ENCODE data around the gene MT1A.

MT1A gene

GRCh38 chr16:56651586-56651985, 13.1 kb downstream of the MT1A start, which contains the start of gene MT1B:
Gene MT1B (plus strand): TSS chr16:56651886. CDS start chr16:56651954, 68 bp downstream.
- DNase-seq (ENCODE audit: low spot score), result no peak
- in situ Hi-C loops (cut with MboI; ENCODE audit: low sequenced_read_pairs, unreplicated experiment), result no loop called here
- TF ChIP-seq CTCF (IDR thresholded peaks at IDR 0.05; ENCODE audit: borderline replicate concordance, control extremely low read depth, extremely low read depth, insufficient read depth, missing control alignments), result no peak

DNA sequence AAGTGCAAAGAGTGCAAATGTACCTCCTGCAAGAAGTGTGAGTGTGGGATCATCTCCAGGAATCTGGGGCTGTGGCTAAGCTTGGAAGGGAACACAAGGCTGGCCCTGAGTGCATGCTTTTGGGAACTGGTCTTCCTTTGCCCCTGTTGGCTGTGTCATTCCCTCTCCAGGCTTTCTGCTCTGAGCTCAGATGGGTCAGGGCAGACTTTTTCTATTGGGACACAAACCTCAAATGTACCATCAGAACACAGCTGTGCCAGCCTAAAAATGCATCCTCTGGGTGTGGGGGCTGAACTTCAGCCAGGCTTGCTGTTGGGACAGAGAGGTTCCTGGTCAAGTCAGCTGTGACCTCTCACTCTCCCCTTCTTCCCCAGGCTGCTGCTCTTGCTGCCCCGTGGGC, 14.1 kb downstream of the MT1A start:
- in situ Hi-C loops (cut with MboI; ENCODE audit: low sequenced_read_pairs, unreplicated experiment), result no loop called here
- DNase-seq (ENCODE audit: low spot score), result no peak
- TF ChIP-seq CTCF (IDR thresholded peaks at IDR 0.05; ENCODE audit: borderline replicate concordance, control extremely low read depth, extremely low read depth, insufficient read depth, missing control alignments), result no peak

DNA sequence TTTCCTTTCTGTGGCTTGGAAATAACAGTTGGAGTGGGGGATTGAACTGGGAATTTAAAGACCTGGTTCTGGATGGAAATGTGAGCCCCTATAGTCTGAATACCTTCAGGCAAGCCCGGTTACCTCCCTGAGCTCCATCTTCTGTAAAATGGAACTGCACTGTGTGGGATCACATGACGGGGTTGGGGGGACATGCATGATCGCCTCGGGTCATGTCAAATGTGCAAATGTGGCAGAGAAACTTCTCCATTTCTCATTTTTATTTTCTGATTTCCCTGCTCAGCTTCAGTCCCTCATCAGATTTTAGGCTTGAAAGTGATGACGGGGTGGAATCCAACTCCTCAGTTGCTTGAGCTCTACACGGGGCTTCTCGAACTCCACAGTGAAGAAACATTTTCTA, 14.8 kb downstream of the MT1A start:
- DNase-seq (ENCODE audit: low spot score), result no peak
- in situ Hi-C loops (cut with MboI; ENCODE audit: low sequenced_read_pairs, unreplicated experiment), result no loop called here
- no peak for TF ChIP-seq CTCF (IDR thresholded peaks at IDR 0.05; ENCODE audit: borderline replicate concordance, control extremely low read depth, extremely low read depth, insufficient read depth, missing control alignments)

DNA sequence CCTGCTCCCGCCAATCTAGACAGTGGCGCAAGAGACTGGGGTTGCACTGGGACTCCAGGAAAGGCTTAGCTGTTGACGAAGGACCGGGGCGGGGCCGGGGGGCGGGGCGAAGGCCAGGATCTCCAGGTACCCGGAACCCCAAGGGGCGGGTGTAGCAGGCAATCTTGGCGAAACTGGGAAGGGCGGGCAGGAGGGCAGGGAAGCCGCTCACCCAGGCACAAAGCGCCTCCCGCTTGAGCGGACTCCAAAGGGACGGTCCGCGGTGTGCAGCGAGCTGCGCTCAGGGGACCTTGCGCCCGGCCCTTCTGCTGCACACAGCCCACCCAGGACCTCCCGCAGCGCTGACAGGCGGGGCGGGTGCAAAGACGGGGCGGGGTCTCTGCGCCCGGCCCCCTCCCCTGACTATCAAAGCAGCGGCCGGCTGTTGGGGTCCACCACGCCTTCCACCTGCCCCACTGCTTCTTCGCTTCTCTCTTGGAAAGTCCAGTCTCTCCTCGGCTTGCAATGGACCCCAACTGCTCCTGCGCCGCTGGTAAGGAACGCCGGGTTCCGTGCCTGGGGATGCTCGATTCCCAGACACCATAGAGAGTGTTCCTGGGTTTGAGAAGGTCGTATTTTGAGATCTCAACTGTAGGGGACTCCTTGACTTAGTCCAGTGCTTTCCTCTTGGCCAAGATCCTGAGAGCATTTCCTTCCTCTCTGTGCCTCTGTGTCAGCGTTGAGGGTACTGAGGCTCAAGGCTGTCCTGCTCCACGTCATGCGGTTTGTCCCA, 19.3 kb downstream of the MT1A start, which contains the start of gene MT1F:
TSS of gene MT1F (plus strand) at position 405 of the 772 bp plus-strand sequence. CDS start at position 505, 100 bp downstream.
- TF ChIP-seq CTCF (IDR thresholded peaks at IDR 0.05; ENCODE audit: borderline replicate concordance, control extremely low read depth, extremely low read depth, insufficient read depth, missing control alignments), result no peak
- DNase-seq (ENCODE audit: low spot score), result peak; percentile 47
- in situ Hi-C loops (cut with MboI; ENCODE audit: low sequenced_read_pairs, unreplicated experiment), result no loop called here

DNA sequence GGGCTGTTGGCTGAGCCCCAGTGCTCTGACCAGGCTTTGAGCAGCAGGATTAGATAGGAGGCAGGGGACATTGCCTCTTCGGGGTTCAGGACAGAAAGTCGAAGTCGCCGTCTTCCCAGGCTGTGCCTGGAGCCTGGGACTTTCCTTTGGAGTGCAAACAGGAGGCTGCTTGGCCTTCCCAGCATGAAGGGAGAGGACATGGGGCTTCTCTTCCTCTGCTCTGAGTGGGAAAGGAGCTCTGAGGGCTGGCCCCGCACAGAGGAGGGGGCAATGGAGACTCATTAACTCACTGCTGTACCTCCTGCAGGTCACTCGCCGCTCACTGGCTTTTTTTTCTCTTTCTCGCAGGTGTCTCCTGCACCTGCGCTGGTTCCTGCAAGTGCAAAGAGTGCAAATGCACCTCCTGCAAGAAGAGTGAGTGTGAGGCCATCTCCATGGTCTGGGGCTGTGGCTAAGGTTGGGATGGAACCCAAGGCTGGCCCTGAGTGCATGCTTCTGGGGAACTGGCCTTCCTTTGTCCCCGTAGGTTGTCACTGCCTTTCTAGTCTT, 19.9 kb downstream of the MT1A start:
- in situ Hi-C loops (cut with MboI; ENCODE audit: low sequenced_read_pairs, unreplicated experiment), result no loop called here
- no peak for TF ChIP-seq CTCF (IDR thresholded peaks at IDR 0.05; ENCODE audit: borderline replicate concordance, control extremely low read depth, extremely low read depth, insufficient read depth, missing control alignments)
- DNase-seq (ENCODE audit: low spot score), result no peak

DNA sequence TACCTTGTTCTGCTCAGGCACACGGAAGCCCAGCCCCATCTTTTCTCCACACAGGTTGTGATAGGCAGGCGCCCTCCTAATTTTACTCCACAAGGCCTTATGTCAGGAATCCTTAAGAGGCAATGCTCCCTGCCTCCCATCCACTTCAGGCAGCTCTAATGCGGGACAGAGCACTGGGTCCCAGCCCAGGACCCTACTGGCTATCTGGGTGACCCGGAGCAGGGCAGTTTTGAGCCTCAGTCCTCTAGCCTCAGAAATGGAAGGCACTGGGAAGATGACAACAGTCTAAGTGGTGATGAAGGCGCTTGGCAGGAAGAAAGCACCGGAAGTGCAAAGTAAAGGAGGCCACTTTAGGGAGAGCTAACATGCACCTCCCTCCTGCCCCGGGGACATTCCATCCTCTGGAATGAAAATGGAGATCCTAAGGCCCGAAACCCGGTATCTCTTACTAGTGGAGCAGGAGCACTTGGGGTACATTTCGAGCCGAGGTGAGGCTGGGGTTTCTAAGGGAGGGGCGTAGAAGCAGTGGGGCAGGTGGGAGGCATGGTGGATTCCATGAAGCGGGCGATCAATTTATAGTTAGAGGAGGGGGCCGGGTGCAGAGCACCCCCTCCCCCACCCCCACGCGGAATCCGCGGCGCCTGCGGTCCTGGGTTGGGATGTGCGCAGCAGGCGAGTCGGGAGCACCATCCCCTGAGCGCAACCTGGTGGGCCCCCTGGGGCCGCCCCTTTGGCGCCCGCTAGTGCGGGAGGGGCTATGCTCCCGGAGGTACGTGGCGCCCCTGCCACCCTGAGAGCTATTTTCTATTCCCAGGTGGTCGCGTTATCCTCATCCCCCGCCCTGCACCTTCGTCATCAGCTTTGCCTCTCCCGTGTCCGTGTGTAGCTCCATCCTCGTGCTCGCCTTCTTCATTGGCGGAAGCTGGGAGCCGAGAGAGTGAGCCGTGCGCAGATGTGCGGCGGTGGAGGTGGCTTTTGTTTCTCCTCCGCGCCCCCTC, 24.2 kb downstream of the MT1A start:
- in situ Hi-C loops (cut with MboI; ENCODE audit: low sequenced_read_pairs, unreplicated experiment), result no loop called here
- no peak for TF ChIP-seq CTCF (IDR thresholded peaks at IDR 0.05; ENCODE audit: borderline replicate concordance, control extremely low read depth, extremely low read depth, insufficient read depth, missing control alignments)
- no peak for DNase-seq (ENCODE audit: low spot score)

Measured in GM13976 (cell line).